Activated CD4-positive, alpha-beta T cell treated with anti-CD3 and anti-CD28 coated beads for 1 hour (primary cell): ENCODE data around the gene ZNF701.
"Not testable (repeated sequence)": the region's sequence is repeated elsewhere in the genome, so short reads cannot be mapped to it uniquely, and the experiment has no call there.

Experiments used
- DNase-seq: peaks from one replicate; pipeline ENCODE4 v3.0.0-alpha.2; 2020

Gene ZNF701

DNA sequence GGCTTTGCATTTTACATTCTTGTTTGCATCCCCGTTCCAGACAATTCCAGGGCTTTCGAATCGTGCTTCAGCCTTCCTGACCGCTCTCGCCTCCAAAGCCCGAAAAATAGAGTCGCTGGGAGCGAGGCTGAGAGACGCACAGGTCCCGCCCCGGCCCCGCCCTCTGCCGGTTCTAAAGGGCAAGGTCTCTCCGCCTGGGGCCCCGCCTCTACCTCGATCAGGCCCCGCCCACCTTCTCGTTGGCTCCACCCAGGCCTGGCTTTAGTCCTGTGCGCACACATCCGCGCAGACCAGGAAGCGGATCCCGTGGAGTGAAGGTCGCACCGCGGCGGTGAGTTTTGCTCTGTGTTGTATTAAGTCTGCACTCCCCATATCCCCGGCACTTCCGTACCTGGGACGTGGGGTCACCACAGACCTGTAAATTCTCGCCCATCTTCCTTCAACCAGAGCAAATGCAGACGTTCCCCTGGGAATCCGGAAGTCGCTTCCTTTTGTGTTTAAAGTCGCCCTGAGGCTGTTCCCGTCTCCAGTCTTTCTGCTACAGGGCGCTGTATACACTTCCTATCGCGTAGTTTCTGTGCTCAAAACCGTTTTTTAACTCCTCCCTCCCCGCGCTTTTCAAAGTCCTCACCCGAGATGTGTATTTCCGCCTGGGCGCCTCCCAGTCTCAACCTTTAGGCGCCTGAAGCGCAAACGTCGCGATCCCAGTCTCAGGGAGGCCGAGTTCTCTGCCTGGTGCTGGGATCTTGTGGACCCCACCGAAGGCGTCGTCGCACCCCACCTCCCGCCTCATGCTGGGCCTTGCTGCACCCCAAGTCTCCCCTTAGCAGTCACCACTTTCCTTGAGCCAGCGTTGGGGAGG is at the start of gene ZNF701:
Gene ZNF701 (plus strand): TSS at position 288 of the 862 bp plus-strand sequence. CDS start 3,861 bp downstream, outside the sequence.
- peak; percentile 94 for DNase-seq

DNA sequence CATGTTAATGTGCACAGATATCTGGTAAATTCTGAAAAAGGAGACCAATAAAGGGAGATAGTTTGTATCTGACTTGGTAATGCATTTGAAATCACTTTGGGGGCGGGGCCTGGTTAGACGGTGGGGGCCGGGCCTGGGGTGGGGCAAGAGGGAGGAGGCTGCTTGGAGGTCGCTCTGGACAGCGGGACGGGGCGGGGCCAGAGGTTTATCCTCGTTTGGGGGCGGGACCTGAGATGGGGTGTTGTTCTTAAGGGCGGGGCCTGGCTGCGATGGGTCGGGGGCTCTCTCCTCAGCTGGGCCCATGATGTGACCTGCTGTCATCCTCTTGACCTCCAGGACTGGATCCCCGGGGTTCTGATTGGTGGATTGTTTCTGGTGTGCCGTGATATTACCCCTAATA is 47.5 kb upstream of the ZNF701 start:
- DNase-seq = no peak

DNA sequence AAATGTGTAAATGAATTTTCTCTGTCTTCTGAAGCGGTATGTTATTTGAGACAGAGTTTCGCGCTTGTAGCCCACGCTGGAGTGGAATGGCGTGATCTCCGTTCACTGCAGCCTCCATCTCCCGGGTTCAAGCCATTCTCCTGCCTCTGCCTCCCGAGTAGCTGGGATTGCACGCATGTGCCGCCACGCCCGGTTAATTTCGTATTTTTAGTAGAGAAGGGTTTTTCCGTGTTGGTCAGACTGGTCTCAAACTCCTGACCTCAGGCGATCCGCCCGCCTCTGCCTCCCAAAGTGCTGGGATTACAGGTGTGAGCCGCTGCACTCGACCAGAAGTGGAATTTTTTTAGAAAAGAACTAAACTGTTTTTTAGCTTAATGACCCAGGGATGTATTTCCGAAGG is 46.0 kb upstream of the ZNF701 start:
- DNase-seq = no peak

DNA sequence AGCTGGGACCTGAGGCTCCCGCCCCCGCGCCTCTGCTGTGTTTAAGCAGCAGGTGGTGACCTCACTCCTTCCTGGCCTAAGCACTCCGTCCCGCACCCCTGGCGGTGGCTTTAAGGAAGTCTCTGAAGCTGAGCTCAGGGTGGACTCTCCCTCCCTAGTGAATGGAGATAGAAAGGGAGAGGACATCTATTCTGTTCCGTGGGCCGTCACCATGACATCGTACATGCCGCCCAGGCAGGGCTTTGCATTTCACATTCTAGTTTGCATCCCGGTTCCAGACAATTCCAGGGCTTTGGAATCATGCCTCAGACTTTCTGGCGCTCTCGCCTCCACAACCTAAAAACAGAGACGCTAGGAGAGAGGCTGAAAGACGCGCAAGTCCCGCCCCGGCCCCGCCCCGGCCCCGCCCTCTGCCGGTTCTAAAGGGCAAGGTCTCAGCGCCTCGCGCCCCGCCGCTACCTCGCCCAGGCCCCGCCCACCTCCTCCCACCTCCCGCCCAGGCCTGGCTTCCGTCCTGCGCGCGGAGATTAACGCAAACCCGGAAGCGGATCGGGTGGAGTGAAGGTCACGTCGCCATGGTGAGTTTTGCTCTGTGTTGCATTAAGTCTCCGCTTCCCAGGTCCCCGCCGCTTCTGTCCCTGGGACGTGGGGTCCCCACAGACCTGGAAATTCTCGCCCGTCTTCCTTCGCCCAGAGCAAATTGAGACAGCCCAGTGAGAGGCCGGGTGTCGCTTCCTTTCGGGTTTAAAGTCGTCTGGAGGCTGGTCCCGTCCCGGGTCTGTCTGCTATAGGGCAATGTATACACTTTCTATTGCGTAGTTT is 42.7 kb upstream of the ZNF701 start, which contains the start of gene ZNF808:
Gene ZNF808 (plus strand): TSS at position 535 of the 822 bp plus-strand sequence. CDS start 15,617 bp downstream, outside the sequence.
- DNase-seq = peak; percentile 94

DNA sequence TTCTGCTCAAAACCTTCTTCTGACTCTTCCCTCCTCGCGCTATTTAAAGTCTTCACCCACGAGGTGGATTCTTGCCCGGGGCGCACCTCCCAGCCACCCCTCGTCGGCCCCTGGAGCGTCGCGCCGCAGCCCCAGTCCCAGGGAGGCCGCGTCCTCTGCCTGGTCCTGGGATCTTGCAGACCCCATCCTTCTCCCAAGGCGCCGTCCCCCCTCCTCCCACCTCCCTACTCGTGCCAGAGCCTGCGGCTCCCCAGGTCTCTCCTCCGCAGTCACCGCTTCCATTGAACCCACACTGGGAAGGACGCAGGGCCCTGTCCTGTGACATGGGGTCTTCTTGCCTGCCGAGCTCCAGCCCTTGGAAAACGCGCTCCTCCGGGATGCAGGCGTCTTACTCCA is 42.1 kb upstream of the ZNF701 start:
- no peak for DNase-seq

DNA sequence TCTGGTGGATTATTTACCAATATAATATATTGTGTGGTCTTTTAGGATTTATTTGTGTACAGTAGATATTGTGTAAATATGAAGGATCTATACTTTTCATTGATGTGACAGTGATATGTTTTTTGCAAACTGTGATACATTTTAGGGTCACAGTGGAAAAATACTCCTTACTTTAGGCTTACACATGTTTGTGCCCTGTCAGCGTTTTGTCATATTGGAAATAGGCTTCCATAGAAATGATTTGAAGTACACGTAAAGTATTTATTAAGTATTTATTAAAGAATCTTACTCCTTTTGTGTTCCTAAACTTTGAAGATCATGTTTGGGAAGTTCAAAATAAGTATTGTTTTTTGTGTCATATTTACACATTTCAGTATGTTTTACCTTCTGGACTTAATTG is 37.6 kb upstream of the ZNF701 start:
- DNase-seq = no peak

DNA sequence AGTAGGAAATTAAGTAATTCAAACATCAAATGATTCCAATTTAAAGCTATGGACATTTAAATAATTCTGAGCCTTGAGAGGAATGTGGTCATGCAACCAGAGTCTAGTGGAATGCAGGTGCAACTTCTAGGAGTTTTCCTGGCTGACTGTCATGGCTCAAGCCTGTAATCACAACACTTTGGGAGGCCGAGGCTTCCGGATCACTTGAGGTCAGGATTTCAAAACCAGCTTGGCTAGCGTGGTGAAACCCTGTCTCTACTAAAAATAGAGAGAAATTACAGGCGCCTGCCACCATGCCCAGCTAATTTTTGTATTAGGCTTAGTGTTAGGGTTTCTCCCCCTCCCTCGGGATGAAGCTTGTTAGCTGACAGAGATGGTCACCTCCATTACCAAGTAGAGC is 36.2 kb upstream of the ZNF701 start:
- no peak for DNase-seq

DNA sequence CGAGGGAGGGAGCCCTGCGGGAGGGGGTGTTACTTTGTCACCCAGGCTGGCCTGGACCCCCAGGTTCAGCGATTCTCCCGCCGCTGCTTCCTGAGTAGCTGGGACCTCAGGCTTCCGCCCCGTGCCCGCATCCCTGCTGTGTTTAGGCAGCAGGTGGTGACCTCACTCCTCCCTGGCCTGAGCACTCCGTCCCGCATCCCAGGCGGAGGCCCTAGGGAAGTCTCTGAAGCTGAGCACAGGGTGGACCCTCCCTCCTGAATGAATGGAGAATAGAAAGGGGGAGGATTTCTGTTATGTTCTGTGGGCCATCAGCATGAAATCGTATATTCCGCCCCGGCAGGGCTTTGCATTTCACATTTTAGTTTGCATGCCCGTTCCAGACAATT is 34.7 kb upstream of the ZNF701 start:
- not testable (repeated sequence) for DNase-seq

DNA sequence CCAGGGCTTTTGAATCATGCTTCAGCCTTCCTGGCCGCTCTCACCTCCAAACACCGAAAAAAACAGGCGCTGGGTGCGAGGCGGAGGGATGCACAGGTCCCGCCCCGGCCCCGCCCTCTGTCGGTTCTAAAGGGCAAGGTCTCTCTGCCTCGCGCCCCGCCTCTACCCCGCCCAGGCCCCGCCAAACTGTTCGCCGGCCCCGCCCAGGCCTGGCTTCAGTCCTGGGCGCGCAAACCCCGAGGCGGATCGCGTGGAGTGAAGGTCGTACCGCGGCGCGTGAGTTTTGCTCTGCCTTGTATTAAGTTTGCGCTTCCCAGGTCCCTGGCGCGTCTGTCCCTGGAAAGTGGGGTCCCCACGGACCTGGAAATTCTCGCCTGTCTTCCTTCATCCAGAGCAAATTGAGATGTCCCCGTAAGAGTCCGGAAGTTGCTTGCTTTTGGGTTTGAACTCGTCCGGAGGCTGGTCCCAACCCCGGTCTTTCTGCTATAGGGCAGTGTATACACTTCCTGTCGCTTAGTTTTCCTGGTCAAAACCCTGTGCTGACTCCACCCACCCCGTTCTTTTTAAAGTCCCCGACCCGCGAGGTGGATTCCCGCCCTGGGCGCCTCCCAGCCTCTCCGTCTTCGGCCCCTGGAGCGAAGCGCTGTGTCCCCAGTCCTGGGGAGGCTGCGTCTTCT is 34.2 kb upstream of the ZNF701 start:
- peak; percentile 82 for DNase-seq

DNA sequence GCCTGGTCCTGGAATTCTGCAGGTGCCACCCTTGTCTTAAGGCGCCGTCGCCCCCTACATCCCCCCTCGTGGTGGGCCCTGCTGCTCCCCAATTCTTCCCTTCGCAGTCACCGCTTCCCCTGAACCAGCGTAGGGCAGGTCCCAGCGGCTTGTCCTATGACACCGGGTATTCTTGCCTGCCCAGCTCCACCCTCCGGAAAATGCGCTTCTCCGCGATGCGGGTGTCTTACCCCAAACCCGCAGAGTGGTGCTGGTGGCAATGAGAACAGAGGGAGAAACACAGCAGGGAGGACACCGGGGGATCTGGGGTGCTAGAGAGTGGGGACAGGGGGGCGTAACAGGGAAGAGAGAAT is 33.7 kb upstream of the ZNF701 start:
- DNase-seq = no peak

DNA sequence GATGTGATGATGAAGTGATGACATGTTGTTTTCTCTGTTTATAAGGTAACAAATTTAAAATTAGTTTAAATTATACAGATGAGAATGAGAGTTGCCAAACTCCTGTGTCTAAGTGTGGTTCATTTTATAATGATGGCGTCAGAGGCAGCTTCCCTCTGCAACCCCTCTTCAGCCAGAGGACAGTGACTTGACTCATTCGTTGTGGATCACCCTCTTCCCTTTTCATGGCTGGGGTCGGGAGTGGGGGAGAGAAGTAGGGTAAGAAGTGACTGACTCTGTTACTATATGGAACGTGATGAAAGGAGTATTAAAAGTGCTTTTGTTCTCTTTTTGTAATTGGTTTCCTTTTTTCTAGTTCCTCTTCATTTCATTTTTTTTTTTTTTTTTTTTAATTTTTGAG is 31.3 kb upstream of the ZNF701 start:
- DNase-seq = not testable (repeated sequence)

DNA sequence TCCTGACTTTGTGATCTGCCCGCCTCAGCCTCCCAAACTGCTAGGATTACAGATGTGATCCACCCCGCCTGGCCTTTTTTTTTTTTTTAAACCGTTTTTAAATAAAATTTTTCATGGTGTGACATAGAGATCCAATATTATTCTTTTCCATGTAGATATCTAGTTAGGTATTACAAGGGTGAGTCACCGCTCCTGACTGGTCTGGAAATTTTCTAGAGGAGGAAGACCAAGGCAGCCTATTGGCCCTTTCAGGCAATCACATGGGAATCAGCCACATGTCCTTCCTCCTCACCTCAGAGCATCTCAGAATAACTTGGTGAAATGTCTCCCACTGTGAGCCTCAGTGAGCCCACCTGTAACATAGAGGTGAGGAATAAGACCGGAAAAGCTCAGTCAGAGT is 28.9 kb upstream of the ZNF701 start:
- DNase-seq = not testable (repeated sequence)

DNA sequence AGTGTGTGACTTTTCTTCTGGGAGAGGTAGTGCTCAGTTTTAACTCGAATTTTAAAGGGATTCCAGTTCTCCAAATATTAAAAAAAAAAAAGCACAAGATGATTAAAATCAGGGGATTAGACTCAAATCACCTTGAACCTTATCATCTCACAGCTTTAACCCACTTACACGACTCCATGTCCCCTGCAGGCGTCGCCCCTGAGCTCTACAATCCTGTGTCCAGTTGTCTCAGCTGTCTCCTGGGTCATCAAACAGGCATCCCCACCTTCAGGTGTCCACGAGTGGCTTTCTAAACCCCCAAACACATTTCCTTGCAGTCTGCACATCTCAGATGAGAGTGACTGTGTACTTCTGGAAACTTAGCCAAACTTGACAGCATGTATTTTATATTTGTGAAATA is 28.5 kb upstream of the ZNF701 start:
- DNase-seq = no peak

DNA sequence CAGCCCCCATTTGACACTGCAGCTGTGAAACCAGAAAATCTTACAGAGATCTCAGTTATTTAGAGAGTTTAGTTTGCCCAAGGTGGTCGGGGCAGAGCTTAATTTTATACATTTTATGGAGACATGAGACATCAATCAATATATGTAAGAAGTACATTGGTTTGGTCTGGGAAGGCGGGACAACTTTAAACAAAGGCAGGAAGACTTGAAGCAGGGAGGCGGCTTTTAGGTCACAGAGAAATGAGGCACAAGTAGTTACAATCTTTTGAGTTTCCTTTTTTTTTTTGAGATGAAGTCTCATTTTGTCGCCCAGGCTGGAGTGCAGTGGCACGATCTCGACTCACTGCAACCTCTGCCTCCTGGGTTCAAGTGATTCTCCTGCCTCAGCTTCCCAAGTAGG is 27.5 kb upstream of the ZNF701 start:
- not testable (repeated sequence) for DNase-seq

DNA sequence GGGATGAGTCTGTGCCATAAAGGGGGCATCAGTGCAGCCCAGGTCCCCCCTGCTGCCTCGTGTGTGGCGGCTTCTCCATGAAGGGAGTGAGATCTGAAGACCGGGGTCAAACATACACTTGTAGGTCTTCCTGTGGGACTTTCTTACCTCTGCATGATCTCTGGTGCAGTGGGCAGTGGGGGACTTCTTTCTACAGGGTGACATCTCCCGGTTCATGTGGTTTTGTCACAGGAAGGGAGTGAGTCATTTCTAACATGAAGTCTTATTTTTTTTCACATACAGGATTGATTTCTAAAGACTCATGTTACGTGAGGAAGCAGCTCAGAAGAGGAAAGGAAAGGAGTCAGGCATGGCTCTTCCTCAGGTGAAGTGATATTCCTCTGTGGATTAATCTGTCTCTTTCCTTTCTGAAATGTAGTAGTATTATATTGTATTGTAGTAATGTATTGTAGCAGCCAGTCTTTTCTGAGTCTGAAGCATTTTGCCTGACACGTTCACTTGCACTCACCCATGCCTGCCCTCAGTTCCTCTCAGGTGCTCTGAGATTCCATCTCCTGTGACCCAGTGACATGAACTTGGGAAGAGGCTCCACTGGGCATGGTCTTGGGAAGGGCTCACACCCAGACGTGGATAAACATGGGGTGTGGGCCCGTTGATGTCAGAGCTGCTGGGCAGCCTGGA is 27.0 kb upstream of the ZNF701 start:
- DNase-seq = no peak

DNA sequence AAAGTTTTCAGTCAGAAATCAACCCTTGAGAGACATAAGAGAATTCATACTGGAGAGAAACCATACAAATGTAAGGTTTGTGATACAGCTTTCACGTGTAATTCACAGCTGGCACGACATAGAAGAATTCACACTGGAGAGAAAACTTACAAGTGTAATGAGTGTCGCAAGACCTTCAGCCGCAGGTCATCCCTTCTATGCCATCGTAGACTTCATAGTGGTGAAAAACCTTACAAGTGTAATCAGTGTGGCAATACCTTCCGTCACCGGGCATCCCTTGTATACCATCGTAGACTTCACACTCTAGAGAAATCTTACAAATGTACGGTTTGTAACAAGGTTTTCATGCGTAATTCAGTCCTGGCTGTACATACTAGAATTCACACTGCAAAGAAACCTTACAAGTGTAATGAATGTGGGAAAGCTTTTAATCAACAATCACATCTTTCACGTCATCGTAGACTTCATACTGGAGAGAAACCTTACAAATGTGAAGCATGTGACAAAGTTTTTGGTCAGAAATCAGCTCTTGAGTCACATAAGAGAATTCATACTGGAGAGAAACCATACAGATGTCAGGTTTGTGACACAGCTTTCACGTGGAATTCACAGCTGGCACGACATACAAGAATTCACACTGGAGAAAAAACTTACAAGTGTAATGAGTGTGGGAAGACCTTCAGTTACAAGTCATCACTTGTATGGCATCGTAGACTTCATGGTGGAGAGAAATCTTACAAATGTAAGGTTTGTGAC is 15.7 kb upstream of the ZNF701 start:
- no peak for DNase-seq

DNA sequence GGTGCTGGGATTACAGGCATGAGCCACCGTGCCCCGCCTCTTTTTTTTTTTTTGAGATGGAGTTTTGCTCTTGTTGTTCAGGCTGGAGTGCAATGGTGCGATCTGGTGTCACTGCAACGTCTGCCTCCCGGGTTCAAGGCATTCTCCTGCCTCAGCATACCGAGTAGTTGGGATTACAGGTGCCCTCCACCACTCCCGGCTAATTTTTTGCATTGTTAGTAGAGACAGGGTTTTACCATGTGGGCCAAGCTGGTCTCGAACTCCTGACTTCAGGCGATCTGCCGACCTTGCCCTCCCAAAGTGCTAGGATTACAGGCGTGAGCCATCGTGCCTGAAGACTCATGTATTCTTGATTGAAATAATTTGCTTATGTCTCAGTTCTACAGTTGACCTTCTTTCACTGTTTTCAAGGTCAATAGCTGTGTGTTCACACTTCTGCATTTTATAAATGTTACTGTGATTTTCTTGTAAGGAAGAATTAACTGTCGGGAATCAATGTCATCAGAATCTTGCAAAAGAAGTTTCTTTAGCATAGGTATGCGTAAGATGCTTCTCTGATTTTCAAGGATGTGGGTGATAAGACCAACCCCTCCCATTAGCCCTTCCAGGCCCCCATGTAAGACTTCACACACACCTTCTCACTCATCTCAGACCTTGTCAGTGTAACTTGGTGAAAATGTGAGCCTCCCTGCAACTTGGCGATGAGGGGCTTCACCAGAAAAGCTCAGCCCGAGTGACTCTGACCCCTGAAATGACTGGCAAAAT is 12.7 kb upstream of the ZNF701 start:
- no peak for DNase-seq

DNA sequence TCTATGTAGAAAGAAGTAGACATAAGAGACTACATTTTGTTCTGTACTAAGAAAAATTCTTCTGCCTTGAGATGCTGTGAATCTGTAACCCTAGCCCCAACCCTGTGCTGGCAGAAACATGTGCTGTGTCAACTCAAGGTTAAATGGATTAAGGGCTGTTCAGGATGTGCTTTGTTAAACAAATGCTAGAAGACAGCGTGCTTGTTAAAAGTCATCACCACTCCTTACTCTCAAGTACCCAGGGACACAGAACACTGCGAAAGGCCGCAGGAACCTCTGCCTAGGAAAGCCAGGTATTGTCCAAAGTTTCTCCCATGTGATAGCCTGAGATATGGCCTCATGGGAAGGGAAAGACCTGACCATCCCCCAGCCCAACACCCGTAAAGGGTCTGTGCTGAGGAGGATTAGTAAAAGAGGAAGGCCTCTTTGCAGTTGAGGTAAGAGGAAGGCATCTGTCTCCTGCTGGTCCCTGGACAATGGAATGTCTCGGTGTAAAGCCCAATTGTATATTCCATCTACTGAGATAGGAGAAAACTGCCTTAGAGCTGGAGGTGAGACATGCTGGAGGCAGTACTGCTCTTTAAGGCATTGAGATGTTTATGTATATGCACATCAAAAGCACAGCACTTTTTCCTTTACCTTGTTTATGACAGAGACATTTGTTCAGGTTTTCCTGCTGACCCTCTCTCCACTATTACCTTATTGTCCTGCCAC is 11.2 kb upstream of the ZNF701 start:
- DNase-seq = not testable (repeated sequence)

DNA sequence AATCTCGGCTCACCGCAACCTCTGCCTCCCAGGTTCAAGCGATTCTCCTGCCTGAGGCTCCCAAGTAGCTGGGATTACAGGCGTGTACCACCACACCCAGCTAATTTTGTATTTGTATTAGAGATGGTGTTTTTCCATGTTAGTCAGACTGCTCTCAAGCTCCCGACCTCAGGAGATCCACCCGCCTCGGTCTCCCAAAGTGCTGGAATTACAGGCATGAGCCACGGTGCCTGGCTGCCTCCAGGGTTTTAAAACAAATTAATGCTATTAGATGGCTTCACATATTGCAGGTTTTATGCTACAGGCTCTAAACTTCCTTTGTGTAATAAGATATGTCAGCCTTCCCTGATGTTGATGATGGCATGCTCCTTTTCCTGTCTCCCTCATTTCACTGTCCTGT is 8.5 kb upstream of the ZNF701 start:
- not testable (repeated sequence) for DNase-seq

DNA sequence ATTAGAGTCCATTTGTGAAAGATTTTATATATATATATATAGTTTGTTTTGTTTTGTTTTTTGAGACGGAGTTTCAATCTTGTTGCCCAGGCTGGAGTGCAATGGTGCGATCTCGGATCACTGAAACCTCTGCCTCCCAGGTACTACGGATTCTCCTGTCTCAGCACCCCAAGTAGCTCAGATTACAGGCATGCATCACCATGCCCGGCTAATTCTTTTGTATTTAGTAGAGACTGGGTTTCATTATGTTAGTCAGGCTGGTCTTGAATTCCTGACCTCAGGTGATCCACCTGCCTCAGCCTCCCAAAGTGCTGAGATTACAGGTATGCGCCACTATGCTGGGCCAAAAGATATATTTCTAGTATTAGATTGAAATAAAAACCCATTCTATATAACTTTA is 4.0 kb upstream of the ZNF701 start:
- no peak for DNase-seq

DNA sequence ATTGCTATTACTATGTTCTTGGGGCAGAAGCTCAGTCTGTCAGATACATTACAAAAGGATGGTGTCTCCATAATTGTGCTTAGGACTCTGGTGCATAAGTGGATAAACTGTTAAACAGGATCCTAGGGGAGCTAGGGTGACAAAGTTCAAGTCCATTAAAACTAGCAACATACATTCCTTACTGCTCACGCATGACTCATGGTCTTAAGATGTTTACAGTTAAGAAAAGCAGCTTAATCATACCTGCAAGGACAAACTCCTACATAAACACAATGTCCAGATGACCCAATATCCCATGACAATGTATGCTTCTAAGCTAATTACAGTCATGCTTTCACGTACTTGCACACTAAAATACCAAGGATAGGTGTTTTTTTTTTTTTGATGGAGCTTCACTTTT is 3.5 kb upstream of the ZNF701 start:
- no peak for DNase-seq
